ENCODE results near the gene RFTN2.
A peak's percentile ranks its signal among the peaks of the same experiment; 100 is the strongest.

The RFTN2 gene

GRCh38 chr2:197601726-197602125 lies 73.7 kb downstream of the RFTN2 start:
- no peak for DNase-seq
- no peaks in the 10 kb centered on the region for H3K36me3 ChIP-seq
- H3K9me3 ChIP-seq (ENCODE audit: severe bottlenecking), result no peaks in the 10 kb centered on the region
- no peak overlapping the region for H3K4me3 ChIP-seq (ENCODE audit: low read depth, low read length)
- no peaks in the 10 kb centered on the region for H3K27me3 ChIP-seq (ENCODE audit: insufficient read depth, low read depth, severe bottlenecking)
- TF ChIP-seq CTCF (IDR thresholded peaks at IDR 0.05; ENCODE audit: low read depth, low read length), result no peak
- no peak overlapping the region for H3K27ac ChIP-seq

- Histone ChIP-seq H3K27me3 (ENCODE audit: insufficient read depth, low read depth, severe bottlenecking) (no peaks in the 10 kb centered on the region), H3K36me3 (no peaks in the 10 kb centered on the region), H3K27ac (no peak overlapping the region), H3K9me3 (ENCODE audit: severe bottlenecking) (no peaks in the 10 kb centered on the region), H3K4me3 (ENCODE audit: low read depth, low read length) (no peak overlapping the region)
- DNase-seq, result no peak
- no peak for TF ChIP-seq CTCF (IDR thresholded peaks at IDR 0.05; ENCODE audit: low read depth, low read length)
These were observed 75.1 kb downstream of the RFTN2 start for GRCh38 chr2:197600306-197600705.

- no peak for DNase-seq
- no peak overlapping the region for H3K4me3 ChIP-seq (ENCODE audit: low read depth, low read length)
- peaks cover 3% of the 10 kb centered on the region for H3K9me3 ChIP-seq (ENCODE audit: severe bottlenecking)
- H3K27me3 ChIP-seq (ENCODE audit: insufficient read depth, low read depth, severe bottlenecking), result no peaks in the 10 kb centered on the region
- H3K36me3 ChIP-seq, result no peaks in the 10 kb centered on the region
- H3K27ac ChIP-seq, result no peak overlapping the region
- peak; percentile 36; the same call in 1 of the 2 replicates for TF ChIP-seq CTCF (IDR thresholded peaks at IDR 0.05; ENCODE audit: low read depth, low read length)
These were observed 76.0 kb downstream of the RFTN2 start for GRCh38 chr2:197599285-197599965.

GRCh38 chr2:197598450-197598849 lies 76.9 kb downstream of the RFTN2 start:
- DNase-seq, result no peak
- no peaks in the 10 kb centered on the region for H3K36me3 ChIP-seq
- H3K27ac ChIP-seq, result no peak overlapping the region
- peaks cover 3% of the 10 kb centered on the region for H3K9me3 ChIP-seq (ENCODE audit: severe bottlenecking)
- H3K27me3 ChIP-seq (ENCODE audit: insufficient read depth, low read depth, severe bottlenecking), result no peaks in the 10 kb centered on the region
- no peak overlapping the region for H3K4me3 ChIP-seq (ENCODE audit: low read depth, low read length)
- TF ChIP-seq CTCF (IDR thresholded peaks at IDR 0.05; ENCODE audit: low read depth, low read length), result no peak

- H3K36me3 ChIP-seq, result no peaks in the 10 kb centered on the region
- no peaks in the 10 kb centered on the region for H3K27me3 ChIP-seq (ENCODE audit: insufficient read depth, low read depth, severe bottlenecking)
- peaks cover 3% of the 10 kb centered on the region for H3K9me3 ChIP-seq (ENCODE audit: severe bottlenecking)
- no peak overlapping the region for H3K4me3 ChIP-seq (ENCODE audit: low read depth, low read length)
- no peak for TF ChIP-seq CTCF (IDR thresholded peaks at IDR 0.05; ENCODE audit: low read depth, low read length)
- no peak for DNase-seq
- no peak overlapping the region for H3K27ac ChIP-seq
These were observed 78.2 kb downstream of the RFTN2 start for GRCh38 chr2:197597166-197597565.

GRCh38 chr2:197596766-197597165 lies 78.6 kb downstream of the RFTN2 start:
- H3K27me3 ChIP-seq (ENCODE audit: insufficient read depth, low read depth, severe bottlenecking), result no peaks in the 10 kb centered on the region

More at GRCh38 chr2:197596766-197597165, 78.6 kb downstream of the RFTN2 start:
- Histone ChIP-seq H3K27ac (no peak overlapping the region), H3K36me3 (no peaks in the 10 kb centered on the region), H3K4me3 (ENCODE audit: low read depth, low read length) (no peak overlapping the region), H3K9me3 (ENCODE audit: severe bottlenecking) (peaks cover 3% of the 10 kb centered on the region)
- DNase-seq, result no peak
- TF ChIP-seq CTCF (IDR thresholded peaks at IDR 0.05; ENCODE audit: low read depth, low read length), result no peak

Measured in WERI-Rb-1 (cell line).